MV-4-11 (cell line): Measurements from ENCODE around the gene GOSR1.
A peak's percentile ranks its signal among the peaks of the same experiment; 100 is the strongest.
"Not testable (repeated sequence)": the region's sequence is repeated elsewhere in the genome, so short reads cannot be mapped to it uniquely, and the experiment has no call there.

Experiments
- DNase-seq: peaks from one replicate; lab custom pipeline; 2025; lab: John Stamatoyannopoulos, UW

GOSR1 gene

DNA sequence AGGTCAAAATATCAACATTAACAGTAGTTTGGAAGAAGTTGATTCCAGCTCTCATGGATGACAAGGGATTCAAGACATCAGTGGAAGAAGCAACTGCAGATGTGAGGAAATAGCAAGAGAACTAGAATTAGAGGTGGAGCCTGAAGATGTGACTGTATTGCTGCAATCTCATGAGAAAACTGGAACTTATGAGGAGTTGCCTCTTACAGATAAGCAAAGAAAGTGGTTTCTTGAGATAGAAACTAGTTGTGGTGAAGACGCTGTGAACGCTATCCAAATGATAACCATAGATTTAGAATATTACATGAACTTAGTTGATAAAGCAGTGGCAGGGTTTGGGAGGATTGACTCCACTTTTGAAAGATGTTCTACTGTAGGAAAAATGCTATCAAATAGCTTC is 67.8 kb downstream of the GOSR1 start:
- peak; percentile 82 for DNase-seq

DNA sequence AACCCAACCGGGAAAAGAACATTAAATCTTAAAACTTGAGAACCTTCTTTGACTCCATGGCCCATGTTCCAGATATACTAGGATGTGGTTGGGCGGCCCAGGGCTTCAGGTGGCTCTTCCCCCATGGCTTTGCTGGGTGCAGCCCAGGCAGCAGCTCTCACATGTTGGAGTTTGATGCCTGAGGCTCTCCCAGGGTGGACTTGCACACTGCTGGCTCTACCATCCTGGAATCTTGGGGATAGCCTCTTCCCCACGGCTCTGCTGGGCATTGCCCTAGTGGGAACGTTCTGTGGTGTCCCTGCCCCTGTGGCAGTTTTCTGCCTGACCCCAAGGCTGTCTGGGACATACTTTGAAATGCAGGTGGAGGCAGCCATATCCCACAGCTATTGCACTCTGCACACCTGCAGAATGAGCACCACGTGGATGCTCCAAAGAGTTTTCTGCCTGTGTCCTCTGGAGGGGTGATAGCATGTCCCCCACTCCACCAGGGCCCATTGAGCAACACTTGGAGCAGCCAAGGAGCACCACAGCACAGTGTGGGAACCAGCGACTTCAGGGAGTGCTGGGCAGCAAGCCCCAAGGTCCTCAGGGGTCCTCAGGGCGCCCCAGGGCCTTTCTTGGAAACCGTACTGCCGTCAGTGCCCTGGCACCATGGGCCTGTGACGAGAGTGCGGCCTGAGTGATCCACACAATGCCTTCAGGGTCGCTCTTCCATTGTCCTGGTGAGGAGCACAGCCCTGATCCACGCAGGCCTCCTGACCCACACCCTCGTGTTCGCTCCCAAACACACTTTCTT is 70.8 kb downstream of the GOSR1 start:
- DNase-seq: no peak

- DNase-seq: not testable (repeated sequence)
Measured at GRCh38 chr17:30549181-30549580, 72.0 kb downstream of the GOSR1 start.

- no peak for DNase-seq
Measured at GRCh38 chr17:30549864-30550511, 72.8 kb downstream of the GOSR1 start.

DNA sequence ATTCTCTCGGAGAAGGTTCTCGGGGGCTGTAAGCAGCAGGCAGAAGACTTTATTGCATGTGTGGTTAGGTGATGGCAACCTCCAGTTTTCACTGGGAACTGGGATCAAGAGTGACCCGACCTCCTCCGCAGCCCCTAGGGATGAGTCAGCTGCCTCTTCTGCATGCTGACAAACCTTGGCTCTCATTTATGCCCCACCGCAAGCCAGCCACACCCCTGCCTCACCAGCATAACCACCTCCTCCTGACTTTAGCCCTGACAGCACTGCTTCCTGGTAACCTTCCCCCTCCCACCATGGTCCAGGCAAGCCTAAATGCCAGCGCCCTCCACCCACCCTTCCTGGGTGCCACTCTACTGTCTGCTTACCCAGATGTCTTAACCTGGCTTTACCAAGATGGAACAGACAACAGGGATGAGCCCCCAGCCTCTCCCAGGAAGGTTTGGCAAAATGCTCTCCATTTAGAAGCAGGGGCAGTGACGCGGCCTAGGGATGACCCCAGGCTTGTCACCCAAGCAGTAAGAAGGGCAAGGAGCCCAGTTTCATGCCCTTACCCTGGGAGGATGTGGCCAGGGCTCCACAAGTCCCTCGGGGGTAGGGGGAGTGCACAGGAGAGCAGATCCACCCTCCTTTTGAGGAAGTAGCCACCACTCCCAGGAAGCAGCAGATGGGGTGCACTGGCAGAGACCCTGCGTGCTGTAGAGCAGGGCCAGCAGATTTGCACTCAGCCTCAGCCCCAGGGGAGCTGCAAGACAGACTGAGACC is 73.5 kb downstream of the GOSR1 start:
- DNase-seq: peak; percentile 96

DNA sequence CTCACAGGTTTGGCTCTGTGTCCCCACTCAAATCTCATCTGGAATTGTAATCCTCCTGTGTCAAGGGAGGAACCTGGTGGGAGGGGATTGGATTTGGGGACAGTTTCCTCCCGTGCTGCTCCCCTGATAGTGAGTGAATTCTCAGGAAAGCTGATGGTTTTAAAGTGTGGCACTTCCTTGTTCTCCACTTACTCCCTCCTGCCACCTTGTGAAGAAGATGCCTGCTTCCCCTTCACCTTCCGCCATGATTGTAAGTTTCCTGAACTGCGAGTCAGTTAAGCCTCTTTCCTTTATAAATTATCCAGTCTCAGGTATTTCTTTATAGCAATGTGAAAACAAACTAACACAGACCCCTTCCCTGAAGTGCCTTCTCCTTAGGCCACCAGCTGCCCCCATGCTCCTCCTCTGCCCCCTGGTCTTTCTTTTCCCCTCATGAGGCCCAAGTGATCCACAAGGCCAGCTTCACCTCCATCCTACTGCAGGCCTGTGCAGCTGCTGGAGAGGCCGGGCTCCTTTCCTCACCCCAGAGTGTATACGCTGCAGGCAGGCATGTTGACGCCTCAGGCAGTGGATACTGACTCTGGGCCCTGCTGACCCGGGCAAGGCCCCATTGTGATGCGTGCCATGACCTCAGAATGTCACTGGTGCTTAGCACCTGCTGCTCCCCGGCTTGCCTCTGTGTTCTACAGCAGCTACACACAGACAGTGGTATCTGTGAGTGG is 74.2 kb downstream of the GOSR1 start:
- DNase-seq: not testable (repeated sequence)

- DNase-seq: no peak
Measured at GRCh38 chr17:30551996-30552339, 74.8 kb downstream of the GOSR1 start.

DNA sequence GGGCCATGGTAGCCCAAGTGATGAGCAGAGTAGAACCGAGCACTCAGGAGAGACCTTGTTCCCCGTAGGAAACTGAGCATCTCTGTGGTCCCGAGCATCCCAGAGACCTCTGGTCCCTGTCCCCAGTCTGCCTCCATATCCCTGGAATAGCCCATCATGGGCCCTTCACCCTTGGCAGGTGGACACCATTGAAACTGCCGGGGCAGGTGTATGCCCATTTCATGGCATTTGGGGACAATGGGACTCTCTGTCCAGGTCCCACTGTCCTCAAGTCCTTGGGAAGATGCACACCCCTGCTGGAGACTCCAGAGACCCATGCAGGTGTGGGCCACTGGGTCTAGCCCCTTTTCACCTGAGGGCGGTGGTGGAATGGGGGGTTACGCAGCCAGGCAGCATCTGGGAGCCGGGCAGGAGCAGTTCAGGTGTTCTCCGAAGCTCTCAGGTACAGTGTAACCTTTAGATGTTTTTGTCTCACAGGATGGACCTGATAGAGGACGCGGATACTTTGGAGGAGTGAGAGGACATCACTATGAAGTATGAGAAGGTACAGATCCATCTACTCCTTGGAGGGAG is 75.9 kb downstream of the GOSR1 start:
- DNase-seq: no peak

- DNase-seq: not testable (repeated sequence)
Measured at GRCh38 chr17:30553823-30554440, 76.7 kb downstream of the GOSR1 start.

DNA sequence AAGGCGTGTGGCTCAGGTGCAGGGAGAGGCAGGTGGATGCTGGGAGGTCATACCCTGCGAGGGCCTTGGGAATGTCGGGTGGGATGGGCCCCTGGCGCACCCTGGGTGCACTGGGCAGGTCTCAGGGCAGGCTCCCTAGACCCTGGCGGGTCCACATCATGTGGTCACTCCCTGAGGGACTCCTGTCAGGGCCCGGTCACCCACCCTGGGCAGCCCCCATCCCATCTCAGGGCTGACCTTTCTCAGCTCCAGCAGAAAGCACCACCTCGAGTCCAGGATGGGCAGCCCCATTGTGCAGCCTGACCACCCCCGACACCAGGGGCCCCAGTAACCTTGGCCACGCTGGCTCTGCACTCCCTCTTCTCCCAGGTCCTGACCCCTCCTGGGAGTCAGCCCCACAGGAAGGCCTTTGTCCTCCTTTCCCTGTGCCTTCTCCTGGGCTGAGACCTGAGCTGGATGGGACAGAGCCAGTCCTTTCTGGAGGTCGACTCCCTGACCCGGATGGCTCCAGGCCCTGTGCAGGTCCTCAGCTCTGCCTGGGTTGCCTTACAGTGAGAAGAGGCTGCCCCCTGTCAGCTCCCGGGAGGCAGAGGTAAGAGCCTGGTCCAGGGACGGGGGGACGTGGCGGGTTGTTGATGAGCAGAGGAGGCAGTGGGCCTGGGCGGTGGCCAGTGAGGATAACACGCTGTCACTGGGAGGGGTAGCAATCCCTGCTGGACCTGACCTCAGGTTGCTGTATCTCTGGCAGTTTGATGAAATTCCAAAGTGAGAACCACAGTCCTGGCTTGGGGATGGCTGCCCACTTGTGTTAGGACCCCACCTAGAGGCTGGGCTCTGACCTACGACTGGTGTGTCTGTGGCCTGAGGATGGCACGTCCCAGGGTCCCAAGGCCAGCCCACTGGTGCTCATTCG is 77.9 kb downstream of the GOSR1 start:
- DNase-seq: no peak

- DNase-seq: no peak
Measured at GRCh38 chr17:30555942-30556341, 78.7 kb downstream of the GOSR1 start.

GRCh38 chr17:30556374-30557332 is 79.4 kb downstream of the GOSR1 start:
- DNase-seq: no peak

GRCh38 chr17:30557916-30558685 is 80.9 kb downstream of the GOSR1 start:
- peak; percentile 25 for DNase-seq

DNA sequence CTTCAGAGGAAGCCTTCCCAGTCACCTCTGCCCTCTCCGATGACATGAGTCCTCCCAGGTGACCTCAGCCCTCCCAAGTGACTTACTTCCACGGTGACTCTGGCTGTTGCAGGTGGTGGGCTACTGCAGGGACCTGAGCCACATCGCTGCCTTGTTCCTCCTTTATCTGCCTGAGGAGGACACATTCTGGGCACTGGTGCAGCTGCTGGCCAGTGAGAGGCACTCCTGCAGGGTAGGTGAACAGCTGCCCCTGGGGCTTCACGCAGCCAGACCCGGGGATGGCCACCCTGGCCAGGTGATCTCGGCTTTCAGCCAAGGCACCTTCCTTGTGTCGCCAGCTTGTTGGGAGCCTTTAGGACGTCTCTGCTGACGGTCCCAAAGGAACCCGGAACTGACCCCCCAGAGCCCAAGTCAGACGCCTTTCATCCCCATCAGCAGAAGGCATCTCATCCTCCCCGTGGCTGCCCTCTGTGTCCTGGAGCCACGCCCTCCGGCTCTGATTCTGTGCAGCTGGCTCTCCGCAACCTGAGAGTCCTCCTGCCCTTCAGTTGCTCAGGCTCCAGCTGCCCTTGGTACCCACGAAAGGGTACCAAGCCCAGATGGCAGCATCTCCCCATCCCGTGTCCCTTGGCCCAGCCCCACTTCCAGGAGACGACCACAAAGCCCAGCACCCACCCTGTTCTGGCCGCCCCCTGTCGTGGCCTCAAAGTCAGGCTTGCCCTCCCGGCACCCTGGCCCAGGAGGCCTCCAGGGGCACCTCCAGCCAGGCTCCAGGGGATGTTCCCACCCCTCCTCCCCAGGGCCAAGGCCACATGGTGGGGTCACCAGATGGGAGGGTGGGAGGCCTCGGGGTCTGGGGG is 81.7 kb downstream of the GOSR1 start:
- DNase-seq: no peak

DNA sequence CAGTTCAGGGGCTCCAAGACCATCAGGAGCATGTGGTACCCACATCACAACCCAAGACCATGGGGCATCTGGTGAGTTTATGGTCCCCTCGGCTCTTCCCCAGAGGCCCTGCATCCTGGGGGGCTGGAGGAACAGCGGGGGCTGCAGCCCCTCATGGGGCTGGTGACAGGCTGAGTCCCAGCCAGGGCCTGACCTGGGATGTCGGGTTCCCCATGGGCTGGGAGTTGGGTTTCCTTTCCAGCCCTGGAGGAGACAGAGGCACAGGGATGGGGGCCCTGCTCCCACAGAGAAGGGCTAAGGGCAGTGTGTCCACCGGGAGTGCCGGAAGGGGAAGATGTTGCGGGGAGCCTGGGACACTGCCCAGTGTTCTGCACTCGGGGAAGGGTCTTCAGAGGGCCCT is 82.4 kb downstream of the GOSR1 start:
- no peak for DNase-seq

GRCh38 chr17:30560117-30561026 is 83.2 kb downstream of the GOSR1 start:
- not testable (repeated sequence) for DNase-seq
